Renal pelvis (tissue), 4 donors: ENCODE measurements around the gene PSAT1. TPM values are rescaled to one million over a fixed set of nuclear protein-coding genes. Genes with fewer than 3 reads are reported as not detected.

Experiments
- DNase-seq: peaks from one replicate; pipeline ENCODE4 v3.0.0-alpha.2; 2013
- polyA plus RNA-seq, 3 donors: library from polyadenylated mRNA; unstranded; fragments of 120-200 nt; gene quantifications; one replicate each; pipeline ENCODE4 v1.2.1, GENCODE V29; 2013; ENCODE audit not compliant: insufficient read length in 3 of 3

PSAT1 gene
- polyA plus RNA-seq, 3 donors = 71.1 to 73.4 (median 72.4) TPM

DNA sequence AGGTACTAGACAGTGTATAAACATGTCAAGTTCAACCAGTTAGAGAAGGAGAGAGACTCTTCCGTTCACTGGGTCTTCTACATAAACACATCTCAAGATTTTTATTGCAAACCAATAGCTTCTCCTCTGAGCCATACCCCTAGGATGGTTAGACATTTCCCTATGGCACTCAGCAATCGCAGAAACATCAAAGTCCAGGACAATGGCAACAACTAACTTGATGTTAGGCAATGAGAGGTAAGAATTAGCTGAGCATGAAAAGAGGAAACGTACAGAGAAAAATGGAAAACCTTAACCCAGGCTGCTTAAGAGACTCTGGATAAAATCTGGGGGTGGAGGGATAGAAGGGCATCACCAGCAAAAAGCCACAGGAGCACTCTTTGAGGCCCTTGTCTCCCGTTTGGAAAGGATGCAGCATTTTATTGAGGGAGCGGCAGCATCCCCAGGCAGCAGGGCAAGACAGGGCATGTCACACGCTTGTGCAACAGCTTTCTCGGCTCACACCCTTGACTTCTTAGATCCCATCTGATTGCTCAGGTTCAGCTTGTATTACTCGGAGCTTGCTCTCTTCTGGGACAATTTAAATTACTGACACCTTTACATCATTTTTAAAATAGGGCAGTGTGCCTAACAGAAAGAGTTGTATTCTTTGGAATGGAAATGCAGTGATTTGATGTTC, 8.6 kb upstream of the PSAT1 start:
- no peak for DNase-seq

DNA sequence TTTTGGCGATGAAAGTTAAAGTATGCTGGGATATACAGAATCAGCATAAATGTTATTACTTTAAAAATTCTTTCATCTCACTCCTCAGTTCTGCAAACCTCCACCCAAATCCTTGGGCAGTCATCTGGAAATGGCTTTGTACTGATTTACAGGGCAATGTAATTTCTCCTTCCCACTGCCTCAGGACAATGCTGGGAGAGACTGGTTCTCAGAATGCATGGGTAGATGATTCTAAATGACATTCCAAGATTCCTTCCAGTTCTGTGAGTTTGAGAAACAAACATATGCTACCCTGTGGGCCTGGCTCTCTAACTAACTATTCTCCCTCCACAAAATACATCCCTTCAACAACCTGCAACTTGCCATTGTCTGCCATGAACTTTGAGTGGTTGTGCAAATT, 7.5 kb upstream of the PSAT1 start:
- no peak for DNase-seq

DNA sequence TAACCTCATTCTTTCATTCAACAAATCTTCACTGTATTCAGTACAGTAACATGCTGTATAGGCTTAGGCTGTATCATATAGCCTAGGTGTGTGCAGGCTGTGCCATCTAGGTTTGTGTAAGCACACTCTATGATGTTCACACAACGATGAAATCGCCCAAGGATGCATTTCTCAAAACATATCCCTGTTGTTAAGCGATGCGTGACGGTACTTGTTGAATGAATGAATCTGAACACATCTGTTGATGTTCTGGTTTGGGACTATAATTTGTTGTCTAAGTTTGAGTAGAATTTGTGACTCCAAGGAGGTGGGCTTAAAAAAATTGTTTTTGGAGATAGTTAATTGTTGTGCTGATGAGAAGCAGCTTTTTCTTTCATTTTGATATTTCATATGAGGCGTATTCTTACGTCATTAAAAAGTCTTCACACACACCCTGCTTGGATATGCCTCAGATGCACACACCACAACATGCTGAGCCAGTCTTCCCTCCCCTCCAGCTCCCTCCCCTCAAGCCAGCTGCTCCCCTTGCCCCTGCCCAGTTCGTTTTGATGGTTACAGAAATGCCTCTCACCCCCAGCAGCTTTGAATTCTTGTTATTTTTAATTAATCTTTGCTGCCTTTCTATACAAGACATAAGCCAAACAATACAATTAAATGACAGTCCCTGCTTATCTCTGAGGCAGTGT, 5.5 kb upstream of the PSAT1 start:
- no peak for DNase-seq

DNA sequence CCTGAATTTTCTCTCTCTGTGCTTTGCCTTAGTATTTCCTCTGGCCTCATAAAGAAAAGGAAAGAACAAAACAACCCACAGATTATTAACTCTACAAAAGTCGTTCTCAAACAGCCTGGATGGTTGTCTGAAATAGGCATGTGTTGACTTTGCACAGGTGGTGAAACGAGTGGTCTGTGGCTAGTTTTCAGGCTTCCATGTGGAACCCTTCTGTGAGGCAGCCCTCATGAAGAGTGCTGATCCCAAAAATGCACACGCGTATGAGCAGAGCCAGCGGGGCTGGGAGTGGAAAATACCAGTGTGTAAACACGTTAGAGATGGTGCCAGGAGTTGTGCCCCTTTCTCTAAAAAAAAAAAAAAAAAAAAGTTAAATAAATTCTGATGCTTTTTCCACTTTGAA, 4.9 kb upstream of the PSAT1 start:
- no peak for DNase-seq

DNA sequence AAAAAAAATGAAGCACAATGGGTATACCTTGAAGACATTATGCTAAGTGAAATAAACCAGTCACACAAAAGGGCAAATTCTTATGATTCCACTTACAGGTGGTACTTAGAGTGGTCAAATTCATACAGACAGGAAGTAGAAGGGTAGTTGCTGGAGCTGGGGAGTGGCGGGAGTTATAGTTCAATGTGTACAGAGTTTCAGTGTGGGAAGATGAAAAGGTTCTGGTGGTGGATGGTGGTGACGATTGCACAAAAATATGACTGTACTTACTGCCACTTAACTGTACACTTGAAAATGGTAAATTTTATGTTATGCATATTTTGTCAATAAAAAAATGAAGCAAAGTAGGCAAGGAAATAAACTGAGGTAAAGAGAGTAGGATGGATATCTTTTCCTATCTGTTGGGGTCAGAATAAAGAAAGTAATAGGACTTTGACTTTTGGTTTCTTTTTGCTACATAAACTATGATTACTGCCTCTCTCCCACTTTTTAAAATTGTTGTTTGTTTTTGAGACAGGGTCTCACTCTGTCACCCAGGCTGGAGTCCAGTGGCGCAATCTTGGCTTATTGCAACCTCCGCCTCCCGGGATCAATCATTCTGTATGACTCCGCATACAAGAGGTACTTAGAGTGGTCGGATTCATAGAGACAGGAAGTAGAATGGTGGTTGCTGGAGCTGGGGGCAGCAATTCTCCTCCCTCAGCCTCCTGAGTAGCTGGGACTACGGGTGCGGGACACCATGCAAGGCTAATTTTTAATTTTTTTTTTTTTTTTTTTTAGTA, 4.0 kb upstream of the PSAT1 start:
- no peak for DNase-seq

DNA sequence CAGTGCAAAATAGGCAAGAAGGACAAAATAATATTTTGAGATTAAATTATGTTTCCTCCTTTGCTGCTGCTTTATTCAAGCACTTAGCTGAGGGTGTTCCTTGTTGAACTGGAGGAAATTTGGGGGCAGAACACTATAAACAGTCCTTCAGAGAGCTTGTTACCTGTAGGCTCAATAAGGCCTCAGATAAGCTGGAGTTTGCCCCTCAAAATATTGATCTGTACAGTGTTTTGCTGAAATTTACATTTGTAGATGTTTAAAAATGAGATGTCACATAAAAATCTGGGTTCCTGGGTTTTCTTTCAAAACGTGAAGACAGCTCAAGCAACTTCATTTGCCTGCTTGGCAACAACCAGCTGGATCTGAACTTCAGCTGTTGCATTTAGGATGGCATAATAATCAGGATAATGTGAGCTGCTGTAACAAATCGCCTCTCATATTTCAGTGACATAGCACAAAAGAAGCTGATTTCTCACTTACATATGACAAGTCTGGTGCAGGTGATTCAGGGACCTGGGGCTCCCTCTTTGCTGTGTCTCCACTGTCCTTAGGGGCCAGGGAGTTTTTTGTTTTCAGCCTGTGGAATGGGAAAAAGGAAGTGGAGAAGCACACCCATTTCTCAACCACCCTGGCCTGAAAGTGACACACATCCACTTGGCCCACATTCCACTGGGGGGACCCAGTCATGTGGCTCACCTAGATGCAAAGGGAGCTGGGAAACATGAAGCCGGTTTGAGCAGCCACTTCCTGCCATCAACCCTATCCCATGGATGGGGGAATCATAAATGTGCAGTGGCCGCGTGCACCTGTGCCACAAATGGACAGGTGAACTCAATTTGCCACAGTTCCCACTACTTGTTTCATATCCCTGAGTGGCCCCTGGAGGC, 2.4 kb upstream of the PSAT1 start:
- no peak for DNase-seq

DNA sequence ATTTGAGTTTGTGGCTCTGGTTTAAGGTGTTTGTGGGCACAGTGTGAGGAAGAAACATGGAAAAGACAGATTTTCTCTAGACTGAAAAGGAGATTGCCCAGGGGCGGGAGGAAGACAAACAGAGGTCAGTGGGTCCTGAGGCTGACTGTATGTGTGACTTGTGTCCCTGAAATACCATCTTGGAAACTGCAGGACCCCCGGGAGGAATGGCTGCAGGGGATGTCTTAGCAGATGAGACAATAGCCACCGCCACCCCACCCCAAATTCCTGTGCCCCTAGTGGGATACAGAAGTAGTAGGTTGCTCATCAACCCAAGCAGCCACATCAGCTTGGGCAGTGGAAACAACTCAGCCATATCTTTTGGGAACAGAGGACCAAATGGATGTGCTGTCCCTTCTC, 1.7 kb upstream of the PSAT1 start:
- no peak for DNase-seq

DNA sequence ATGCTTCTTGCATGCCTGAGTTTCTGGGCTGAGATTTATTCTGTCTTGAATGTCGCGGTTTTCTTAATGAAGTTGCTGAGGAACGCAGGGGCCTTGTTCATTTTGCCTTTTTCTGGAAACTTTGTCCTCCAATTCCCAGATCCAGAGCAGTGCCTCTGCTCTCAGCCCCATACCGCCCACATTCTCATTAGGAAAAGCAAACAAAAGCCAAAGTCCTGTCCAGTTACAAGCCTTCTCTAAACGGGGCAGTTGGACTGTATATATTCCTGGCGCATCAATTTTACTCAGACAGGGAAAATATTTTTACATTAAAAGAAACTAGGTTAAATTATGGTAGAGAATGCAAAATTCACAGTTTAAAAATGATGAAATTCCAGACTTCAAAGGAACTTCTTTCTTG, 1.2 kb upstream of the PSAT1 start:
- no peak for DNase-seq

DNA sequence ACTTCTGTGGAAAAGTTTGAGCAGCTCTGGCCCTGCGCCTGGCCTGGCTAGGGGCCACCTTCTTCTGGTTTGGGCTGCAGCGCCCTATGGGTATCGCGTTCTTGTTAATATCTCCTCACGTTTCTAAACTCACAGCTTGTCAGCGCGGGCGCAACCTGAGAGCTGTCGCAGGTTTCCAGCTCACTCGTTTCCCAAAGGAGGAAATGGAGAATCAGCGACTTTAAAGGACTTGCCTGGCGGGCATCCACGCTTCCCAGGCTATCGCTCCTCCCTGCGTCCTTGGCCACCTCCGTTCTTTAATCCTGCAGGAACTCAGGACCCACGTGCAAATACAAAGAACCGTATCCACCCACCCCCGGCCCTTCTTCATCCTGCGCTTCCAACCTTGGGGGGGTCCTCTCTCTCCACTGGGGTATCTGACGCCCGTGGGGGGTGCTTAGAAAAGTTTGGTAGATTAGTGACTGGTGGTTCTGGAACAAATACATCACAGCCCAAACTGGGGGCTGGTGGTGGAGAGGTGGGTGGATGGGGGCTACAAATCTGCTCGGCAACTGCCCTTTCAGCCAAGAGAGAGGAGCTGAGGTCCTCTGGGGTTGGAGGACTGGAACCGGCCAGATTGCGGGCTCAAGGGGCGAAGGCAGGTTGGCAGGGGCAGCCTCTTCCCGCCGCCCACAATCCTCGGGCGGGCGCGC, 578 bp upstream of the PSAT1 start:
- peak; percentile 45 for DNase-seq

DNA sequence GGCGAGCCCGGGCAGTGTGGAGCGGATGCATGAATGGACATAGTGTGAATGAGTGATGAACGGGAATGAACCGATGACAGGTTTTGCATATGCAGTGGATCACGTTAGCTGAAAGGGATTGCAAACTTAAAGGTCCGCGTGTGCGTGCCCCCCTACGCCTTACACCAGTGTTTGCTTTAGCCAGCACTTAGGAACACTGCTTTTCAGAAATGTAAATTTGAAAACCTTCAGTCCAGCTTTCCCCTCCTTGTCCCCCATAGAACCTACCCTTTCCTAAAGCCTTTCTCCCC, 692 bp downstream of the PSAT1 start:
- DNase-seq = no peak

DNA sequence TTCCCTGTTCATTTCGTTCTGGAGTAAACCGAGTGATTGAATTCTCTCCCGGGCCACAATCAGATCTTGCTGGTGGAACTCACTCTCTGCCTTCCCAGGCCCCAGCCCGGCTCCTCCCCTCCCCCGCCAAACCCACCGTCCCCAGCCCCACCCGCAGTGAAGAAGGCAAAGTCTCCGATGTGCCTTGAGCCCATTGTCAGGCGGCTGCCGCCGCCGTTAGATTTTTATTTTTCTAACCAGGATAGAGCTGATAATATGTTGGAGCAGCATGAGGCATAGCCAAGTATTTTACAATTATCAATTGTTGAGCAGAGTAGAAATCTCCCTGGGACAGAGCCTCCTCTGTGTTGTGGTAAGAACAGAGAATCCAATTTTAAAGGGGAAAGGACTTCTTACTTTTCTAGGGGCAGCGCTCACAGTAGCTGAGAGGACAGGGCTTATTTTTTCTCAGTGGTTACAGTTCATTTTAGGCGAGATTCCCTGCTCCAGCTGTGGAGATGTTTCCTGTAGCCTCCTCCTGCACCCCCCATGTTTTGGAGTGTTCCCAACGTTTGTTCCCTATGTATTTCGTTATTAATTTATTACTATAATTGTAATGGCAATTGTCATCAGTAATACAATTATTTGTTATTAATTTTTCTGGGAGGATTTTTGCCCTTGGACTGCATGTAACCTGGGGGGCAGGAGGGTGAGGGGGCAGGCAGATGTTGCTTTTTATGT, 1.3 kb downstream of the PSAT1 start:
- no peak for DNase-seq

DNA sequence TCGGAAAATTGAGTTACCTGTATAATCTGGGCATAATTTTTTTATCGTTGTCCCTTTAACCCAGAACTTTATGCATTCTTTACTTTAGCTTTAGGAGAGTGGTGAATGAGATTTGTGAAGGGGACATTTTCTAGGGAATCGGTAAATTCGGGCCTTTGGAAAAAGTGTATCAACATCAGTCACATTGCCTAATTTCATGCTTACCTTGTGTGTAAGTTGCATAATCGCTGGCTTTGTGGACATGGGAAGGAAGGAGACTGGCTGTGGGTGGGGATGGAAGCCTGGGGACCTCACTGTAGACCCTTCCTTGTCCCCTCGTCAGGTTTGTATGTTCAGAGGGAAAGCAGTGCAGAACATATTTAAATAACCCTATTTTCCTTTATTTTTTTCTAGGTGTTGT, 3.3 kb downstream of the PSAT1 start:
- no peak for DNase-seq

DNA sequence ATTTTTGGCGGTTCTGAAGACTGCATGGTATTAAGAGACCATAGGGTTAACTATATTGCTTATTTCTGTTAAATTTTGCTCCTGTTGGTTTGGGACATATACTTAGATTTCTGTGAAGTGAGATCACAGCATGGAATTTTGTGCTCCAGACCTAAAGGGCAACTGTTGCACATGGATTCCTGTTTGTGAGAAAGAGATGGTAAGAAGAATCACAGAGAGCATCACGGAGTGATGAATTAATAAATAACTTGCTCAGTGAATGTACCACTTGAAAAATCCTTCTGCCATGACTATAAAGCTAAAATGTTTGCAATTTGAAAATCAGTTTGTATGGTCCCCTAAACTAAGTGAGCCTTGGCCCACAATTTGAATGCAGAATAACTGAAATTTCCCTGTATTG, 4.5 kb downstream of the PSAT1 start:
- DNase-seq = no peak

DNA sequence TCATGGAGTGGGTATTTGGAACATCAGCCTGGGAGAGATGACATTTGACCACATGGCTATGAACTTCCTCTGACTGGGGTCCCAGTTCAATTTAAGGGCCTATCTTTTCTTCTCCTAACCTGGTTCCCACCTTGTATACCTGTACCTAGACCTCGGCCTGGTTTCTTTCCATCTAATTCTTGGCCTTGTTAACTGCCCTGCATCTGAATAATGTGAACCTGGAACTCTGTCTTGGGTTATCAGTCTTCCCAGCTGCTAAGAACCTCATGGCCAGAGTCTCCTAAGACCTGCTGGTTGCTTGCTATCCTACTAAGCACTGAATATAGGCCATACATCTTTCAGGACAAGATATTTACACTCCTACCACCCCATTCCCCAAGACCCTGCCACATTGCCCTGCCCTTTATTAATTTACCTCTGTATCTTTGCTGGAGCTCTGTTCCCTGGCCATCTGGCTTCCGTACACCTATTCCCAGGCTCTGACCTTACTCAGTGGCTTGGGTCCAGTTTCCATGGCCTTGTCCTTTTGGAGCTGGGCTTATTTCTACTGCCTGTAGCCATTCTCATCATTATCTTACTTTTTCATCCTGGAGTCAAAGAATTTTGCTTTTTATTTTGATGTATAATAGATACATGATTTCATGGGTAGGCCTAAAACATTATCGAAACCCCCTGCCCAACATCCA, 6.6 kb downstream of the PSAT1 start:
- no peak for DNase-seq

DNA sequence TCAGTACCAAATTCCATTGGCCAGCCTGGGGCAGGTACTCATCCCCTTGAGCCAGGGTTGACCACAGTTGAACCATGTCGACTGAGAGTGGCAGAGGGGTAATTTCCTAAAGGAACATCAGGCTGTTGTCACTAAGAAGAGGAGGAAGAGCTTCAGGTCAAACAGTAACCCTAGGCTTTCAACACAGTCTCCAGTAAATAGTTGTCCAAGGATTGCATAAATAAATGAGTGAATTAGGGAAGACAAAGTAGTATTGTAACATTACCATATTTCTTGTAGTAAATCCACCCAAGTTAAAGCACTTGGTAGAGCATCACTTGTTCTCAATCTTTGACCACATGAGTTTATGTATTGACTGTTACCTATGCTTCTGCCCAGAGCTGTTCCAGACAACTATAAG, 7.4 kb downstream of the PSAT1 start:
- no peak for DNase-seq

DNA sequence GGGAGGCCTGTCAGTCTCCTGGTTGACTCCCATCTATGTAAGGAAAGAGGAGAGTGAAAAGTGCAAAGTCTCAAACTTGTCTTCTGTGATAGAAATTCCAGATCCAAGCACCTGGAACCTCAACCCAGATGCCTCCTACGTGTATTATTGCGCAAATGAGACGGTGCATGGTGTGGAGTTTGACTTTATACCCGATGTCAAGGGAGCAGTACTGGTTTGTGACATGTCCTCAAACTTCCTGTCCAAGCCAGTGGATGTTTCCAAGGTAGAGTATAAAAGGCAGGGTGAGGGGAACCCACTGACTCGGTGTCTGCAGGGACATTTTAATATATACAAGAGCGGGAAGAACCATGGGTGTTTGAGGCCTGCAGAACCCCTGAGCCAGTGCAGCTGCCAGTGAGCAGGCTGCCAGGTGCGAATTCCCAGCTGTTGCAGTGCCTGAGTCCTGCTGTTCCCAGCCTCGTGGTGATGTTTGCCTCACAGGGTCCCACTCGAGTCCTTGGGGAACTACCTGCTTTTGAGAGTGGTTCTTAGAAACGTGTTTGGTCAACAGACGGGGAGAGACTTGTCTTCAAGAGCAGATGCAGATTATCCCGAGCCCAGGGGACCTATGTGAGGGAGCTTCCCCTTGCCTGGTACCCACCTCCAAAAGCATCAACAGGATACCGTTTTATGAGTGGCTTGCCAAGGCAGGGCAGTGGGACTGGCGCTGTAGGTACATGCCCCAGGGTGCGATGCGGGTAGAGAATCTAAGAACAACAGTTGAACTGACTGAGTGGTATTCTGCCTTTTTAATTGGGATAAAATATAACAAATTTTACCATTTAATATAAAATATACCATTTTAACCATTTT, 9.5 kb downstream of the PSAT1 start:
- DNase-seq = no peak

DNA sequence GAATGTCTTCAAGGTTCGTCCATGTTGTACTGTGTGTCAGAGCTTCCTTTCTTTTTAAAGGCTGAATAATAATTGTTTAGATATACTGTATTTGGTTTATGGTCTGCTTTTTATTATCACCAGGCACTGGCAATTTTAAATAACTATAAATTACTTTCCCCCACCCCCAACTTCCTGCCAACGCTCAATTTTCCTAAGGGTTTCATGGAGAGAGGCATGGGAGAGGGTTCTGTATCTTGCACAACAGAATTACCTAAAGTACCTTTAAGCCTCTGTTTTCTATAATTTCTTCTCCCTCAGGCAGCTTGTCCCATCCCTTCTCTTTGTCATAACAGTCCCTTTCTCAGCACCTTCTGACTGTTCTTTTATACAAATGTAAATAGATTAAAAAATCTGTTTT, 10.4 kb downstream of the PSAT1 start:
- no peak for DNase-seq

DNA sequence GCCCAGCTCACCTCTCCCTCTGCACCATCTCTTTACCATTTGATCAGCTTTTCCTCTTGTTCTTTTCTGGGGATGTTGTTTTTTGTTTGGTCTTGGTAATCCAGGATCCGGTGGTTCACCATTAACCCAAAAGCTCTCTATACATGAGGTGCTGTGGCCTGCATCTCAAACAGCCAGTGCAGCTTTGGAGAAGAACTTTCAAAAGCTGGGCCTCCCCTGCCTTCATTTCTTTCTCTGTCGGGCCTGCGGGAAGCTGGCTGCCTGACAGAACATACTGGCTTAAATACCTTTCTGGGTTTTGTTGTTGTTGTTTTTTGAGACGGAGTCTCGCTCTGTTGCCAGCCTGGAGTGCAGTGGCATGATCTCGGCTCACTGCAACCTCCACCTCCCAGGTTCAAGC, 12.1 kb downstream of the PSAT1 start:
- no peak for DNase-seq

DNA sequence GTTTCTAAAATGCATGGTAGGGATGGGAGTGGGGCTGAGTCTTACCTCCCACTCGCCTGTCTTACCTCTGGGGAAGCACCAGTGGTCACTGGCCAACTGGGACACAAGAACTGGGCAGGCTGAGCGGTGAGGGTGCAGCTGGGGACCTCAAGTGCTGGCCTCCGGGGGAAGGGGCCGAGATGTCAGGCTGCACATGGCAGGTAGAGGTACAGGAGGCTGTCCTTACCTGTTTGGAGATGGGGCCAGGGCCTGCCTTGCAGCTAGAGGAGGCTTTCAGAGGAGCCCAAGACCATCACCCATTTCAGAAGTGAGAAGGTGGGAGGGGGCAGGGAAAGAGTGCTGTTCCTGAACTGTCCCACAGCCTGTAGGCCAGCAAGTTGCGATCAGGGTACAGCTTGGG, 14.2 kb downstream of the PSAT1 start:
- DNase-seq = no peak
